NOMO-1 treated with DMSO at 0.1 percent for 48 hours (cell line): ENCODE results near the gene SLC38A10.
"Not testable (repeated sequence)": the region's sequence is repeated elsewhere in the genome, so short reads cannot be mapped to it uniquely, and the experiment has no call there.

ENCODE experiments used
- DNase-seq: peaks from one replicate; lab custom pipeline; 2025; ENCODE audit not compliant: unreplicated experiment; lab: John Stamatoyannopoulos, UW

The SLC38A10 gene

DNA sequence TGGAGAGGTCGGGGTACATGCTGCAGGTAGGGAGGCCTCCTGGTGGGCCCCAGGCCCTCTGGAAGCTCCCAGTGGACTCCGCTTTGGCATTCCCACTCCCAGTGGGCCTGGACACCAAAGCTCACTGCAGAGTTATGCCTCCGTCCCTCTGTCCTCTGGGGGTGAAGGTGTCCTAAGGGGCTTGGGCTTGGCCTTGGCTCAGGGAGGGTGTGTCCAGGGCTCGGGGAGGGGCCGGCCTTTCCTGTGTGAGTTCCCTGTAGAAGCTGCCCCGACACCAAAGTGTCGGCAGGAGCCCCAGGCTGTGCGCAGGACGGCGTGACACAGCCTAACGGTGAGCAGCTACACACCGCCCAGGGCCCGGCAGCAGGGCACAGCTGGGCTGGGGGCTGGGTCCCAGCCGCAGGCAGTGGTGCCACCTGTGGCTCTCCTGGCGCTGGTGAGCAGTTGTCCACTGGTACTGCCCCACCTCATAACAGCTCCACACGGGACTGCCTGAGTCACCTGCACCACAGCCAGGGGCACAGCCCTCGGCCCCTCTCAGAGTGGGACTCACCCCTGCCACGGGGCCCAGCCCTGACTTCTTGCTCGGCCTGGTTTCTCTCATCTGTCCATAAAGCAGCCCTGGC is 62.4 kb downstream of the SLC38A10 start:
- DNase-seq: no peak

DNA sequence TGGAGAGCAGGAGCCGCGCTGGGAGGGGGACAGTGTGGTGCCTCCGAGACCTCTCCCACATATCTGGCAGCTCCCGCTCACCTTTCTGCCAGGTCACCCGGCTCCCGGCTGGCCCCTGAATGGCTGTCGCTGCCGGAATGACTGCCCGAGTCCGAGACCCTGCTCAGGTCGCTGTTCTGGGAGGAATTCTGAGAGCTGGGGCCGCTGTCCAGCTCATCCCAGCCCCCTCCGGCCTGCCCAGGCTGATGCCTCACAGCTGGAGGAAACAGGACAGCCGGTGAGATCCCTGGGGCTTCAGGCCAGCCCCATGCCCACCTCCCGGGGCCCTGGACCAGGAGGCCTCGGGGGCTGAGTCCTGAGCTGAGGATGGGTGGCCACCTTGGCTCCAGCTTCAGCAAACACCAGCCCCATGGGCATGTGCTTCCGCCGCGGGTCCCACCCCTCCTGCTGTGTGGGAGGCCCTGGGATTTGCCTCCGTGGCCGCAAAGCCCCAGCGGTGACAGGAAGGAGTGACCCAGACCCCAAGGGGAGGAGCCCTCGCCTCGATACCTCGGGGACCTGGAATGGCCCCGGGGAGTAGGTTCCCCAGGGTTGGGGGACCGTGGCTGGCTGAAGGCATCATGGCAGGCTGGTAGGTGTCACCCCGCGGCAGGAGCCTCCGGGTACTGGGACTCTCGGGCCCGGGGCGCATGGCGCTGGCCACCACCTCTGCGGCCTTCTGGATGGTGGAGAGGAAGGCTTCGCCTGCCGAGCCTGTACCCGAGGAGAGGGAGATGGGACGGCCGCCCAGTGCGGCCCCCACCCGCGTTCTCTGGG is 63.1 kb downstream of the SLC38A10 start:
- no peak for DNase-seq

DNA sequence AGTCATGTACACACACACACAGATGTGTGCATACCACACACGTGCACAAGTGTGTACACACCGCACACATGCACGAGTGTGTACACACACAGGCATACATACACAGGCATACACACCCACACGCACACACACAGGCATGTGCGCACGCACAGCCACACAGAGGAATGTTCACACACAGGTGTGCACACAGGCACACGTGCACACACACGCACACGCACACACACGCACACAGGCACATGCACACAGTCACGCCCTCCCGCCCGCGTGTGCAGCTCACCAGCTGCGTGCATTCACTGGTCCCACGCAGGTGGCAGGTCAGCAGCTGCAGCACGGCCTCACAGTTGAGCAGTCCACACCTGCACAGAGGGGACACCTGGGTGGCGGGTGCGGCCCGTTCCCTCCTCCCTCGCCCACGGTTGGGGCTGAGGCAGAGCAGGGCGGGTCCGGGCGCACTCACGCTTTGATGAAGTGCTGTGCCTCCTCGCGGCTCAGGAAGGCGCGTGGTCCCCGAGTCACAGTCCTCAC is 63.9 kb downstream of the SLC38A10 start:
- DNase-seq: no peak

DNA sequence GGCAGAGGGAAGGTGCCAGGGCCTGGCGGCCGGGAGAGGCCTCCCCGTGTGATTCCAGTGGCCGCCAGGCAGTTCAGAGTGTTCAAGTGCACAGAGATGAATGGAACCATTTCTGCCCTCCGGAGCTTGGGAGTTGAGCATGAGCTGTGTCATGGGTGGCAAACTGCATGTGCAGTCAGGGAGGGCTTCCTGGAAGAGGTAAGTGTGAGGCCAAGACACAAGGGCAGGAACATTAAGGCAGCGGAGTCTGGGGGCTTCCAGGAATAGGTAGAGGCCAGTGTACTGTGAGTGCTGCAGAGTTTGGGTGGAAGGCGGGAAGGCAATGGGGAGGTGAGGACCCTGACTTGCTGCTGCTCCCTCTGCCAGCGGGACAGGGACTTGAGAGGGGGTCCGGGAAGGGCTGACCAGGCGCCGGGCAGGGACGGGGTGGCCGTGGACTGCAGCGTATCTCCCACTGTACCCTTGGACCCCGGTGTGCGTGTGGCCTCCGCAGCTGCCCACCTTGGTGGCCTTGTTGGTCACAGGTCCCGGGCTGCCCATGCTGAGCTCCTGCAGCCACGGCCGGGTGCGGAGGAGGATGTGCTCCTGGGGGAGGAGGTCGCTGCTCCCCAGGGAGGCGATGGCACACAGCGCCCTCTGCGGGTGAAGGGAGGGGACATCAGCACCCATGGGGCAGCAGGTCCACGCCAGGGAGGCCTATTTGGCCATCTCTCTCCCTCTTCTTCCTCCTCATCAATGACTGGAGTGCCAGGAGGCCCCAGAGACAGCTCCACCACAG is 64.9 kb downstream of the SLC38A10 start:
- no peak for DNase-seq

DNA sequence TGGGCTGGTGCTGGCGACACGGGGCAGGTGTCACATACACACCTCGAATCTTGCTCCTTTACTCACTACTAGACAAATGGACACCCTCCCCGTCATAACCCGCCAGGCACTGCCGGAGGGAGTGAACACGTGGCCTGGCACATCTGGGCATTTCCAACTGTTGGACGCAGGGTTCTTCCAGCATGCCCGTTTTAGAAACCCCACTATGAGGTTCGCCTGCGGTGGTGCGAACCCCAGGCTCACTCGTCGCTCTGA is 65.5 kb downstream of the SLC38A10 start:
- no peak for DNase-seq

DNA sequence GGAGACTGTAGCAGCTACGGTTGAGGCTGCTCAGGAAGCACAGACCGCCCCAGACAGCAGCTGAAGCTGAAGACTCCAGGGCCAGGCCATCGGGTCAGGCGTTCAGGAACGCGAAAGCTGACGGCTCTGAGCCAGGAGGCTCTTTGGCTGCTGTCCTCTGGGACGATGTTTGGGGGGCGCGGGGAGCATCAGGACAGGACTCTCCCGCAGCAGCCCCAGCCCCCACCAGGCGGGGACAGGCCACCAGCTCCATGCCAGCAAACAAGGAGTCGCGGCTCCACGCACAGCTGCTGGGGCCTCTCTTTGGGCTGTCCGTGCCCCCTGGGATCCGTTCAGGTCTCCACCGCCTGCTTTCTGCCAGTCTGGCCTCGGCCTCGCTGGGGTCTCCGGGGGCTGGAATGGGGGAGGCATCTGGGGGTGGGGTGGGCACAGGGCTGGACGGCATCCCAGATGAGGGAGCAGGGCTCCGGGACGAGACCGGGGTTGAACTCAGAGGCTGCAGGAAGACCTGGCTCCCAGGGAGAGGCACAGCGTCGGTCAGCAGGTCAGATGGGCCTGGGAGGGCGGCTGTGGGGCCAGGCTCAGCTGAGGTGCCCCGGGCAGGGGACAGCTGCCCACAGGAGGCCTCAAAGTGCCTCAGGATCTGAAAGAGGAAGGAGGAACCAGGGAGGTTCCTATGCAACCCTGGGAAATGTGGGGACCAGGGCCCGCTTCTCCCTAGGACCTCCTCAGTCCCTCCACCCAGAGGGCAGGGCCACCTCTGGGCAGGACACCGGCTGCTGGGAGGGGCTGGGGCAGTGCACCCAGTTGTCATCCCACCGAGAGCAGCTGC is 66.1 kb downstream of the SLC38A10 start:
- DNase-seq: no peak

DNA sequence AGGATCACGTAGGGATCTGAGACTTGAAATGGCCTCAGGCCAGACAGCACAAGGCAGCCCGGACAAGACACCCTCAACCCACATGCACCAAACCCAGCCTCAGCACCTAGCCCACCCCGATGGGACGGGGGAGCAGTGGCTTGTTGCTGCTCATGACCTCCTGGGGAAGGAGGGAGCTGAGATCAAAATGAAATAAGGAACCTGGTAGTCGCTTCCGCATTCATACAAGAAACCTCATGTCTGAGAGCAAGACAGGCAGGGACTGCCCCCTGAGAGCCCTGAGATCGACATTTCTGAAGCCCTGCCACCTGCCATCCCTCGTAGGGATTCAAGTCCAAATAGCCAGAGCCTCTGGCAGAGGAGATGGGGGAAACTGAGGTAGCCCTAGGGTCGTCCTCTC is 66.7 kb downstream of the SLC38A10 start:
- peak; percentile 86 for DNase-seq

DNA sequence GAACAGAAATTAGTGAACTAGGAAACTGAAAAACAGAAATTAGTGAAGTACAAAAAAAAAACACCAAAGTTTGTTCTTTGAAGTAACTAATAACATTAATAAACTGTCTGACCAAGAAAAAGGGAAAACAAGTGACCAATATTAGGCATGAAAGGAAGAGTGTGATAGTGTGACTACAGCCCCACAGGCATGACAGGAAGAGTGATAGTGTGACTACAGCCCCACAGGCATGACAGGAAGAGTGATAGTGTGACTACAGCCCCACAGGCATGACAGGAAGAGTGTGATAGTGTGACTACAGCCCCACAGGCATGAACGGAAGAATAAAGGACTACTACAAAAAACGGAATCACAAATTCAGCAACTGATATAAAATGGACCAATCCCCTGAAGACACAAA is 67.5 kb downstream of the SLC38A10 start:
- DNase-seq: not testable (repeated sequence)

DNA sequence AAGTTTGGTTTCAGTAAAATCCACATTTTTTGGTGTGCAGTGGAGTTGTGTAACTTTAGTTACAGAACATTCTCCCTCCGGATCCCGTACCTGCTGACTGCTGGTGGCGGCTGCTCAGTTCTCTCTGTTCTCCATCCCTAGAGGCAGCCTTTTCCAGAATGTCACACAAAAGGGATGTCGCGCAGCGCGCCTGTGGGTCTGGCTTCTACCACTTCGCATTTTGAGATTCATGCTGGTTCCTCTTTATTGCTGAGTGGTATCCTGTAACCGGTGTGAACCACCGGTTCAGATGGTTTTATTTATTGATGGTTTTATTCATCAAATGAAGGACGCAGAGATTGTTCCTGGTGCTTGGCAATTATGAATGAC is 71.4 kb downstream of the SLC38A10 start:
- peak; percentile 71 for DNase-seq

DNA sequence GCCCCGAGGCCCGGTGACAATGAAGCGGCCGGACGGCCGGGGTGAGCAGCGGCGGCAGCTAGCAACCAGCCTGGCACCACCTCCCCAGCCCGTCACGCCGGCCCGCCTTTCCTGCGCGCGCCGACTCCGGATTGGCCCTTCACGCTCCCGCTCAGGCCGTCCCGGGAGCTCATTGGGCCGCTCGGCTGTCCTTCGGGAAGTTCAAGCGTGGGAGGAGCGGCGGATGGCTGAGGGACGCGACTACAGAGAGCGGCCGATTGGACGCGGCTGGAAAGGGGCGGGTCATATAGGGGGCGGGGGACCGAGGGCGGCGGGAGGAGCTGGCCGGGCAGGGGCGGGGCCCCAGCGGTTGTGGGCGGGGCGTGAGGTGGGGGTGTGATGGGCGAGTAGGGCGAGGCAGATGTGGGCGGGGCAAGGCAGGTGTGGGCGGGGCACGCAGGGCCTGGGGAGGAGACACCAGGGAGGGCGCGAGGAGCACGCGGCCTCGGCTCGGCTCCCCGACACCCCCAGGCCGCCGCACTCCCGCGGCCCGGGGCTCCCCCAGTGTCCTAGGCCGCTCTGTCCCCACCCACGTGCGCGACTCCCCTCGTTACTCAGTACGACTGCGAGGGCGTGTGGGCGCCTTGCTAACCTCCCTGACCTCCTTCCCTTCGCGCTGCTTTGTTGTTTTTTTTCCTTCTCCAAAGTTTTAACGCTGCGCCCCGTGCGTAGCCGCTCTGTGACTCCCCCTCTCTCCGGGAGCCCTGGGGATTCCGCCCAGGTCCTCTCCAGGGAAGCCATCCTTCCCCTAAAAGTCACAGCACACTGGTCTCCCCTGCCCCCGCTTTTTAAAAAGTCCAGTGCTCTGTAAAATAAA is 72.0 kb downstream of the SLC38A10 start, which contains the start of gene CEP131:
CEP131 (minus strand) TSS at position 60 of the 856 bp plus-strand sequence. CDS start 2,909 bp downstream, outside the sequence.
- peak; percentile 98 for DNase-seq

DNA sequence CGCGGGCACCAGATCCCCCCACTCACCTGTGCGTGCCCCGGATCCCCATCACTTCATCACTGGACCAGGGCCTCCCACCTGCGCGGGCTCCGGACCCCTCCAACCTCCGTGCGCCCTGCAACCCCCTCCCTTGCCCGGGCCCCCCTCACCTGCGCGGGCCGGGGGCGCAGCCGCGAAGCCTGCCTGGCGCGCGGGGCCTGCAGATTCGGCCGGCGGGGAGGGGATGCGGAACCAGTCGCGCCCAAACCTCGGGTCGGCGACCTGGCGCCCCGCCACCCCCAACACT is 72.5 kb downstream of the SLC38A10 start:
- no peak for DNase-seq

DNA sequence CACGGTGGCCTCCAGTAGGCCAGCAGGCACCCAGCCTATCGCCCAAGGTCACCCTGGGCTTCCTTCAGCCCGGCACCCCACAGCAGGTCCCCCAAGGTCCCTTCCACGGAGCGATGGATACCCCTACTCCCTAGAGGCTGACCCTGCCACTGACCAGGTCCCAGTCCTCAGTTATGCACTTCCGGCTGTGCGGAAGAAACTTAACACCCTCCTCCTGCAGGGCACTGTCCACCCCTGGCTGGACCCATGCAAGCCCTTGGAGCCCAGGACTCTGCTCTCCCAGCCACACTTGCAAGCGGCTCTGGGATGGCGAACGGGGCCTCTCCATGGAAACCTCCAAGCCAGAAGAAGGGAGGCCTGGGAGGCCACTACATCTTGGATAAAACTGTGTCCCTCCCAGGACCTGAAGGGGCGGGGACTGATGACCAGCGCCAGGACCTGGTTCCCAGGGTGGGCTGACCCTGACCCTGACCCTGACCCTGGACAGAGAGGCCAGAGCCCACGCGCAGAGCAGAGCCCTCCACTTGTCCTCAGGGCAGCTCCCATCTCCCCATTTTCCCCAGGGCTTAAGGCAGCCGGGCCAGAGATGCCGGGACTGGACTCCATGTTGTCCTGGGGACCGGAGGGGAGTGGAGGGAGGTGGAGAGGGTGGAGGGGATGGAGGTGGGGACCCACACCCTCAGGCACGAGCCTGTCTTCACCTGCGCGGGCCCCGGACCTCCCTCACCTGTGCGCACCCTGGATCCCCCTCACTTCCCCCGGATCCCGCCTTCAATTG is 73.1 kb downstream of the SLC38A10 start:
- DNase-seq: no peak

DNA sequence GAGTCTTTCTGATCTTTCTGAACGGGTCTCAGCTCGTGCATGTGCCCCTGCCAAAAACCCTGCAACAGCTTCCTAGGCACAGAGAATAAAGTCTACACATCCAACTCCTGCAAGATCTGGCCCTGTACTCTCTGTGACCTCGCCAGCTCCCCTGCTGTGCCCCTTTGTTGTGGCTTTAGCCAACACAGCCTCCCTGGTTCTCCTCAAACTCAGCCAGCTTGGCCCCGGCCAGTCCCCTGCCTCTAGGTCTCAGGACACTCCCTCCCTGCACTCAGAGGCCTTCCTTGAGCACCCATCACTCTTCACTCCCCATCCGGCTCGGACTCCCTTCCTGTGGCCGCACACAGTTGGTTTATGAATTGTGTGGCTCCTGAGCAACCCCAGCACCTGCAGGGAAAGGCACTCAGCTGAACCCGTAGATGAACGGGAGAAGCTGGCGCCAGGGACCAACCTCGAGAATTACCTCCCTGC is 73.7 kb downstream of the SLC38A10 start:
- DNase-seq: no peak

DNA sequence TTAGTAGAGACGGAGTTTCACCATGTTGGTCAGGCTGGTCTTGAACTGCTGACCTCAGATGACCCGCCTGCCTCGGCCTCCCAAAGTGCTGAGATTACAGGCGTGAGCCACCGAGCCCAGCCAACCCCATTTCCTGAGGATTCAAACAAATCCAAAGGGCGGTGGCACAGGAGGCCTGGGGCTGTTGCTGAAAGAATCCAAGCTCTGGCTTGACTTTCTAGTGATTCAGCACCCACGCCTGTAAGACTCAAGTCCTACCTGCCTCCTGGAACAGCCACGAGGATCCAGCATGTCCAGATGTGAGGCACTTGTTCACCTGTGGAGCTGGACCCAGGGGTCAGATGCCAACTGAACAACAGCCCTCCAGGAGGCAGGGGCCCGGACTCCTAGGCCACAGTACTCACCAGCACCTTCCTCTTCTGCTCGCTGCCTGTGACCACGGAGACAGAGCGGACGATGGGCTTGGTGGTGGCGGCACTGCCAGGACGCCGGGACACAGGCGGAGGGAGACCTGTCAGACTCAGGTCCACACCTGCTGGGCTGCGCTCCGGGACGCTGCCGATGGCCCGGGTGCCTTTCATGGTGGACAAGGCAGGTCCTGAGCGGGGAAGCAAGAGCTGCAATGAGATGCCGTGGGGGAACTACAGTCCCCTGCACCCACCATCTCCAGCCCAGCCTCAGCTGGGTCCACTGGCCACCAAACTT is 75.5 kb downstream of the SLC38A10 start:
- no peak for DNase-seq

DNA sequence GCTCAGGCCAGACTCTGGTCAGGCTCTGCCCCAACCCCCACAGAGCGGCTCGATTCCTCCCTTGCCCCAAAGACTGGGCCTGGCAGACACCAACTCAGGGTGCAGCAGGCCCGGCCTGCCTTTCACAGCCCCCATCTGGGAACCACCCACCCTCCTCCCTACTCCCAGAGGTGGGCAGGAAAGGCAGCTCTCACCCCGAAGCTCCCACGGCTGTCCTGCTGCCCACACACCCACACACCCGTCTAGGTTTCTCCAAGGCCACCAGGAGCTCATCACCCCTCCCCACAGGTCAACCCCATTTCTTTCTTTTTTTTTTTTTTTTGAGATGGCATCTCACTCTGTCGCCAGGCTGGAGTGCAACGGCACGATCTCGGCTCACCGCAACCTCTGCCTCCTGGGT is 76.1 kb downstream of the SLC38A10 start:
- DNase-seq: no peak

DNA sequence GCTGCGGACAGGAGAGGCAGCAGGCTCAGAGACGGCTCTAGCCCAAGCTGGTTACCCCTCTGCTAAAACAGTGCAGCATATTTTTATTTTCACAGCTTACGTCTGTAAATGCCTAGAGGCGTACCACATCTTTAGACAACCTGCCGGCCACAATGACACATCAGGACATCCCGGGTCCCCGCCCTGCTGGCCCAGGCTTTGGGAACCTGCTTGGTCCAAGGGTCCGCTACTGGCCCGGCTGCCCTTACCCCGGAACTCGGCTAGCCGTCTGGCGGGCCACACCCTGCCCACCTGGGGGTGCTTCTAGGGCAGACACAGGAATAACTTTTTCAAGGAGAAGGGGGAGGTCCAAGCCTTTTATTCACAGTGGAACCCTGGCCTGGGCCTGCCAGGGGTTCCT is 76.6 kb downstream of the SLC38A10 start:
- no peak for DNase-seq

DNA sequence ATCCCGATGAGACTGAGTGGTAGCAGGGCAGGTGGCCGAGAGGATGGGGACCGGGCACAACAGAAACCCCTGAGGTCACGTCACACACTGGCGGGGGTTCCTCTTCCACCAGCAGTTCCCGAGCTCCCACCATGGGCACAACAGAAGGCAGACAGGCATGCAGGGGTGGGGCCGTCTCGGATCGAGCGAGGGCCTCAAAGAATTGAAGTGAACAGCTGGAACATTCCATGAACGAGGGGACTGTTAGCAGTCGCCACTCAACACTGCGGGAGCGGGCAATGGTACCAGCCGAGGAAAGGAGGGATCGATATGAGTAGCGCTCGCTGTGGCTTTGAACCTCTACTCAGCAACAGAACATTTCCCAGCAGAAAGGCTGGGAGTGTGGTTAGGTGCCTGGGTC is 77.6 kb downstream of the SLC38A10 start:
- DNase-seq: no peak

DNA sequence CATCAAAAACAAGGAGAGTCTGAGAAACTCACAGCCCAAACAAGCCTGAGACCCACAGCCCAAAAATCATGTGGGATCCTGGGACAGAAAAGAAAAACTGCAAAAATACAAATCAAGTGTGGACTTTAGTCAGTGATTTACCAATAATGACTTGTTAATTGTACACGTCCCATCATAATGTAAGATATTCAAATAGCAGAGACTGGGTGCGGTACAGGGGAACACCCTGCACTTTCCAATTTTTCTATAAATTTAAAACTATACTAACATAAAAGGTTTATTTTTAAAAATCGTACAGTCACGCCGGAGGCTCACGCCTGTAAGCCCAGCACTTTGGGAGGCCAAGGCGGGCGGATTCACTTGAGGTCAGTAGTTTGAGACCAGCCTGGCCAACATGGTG is 81.1 kb downstream of the SLC38A10 start:
- DNase-seq: no peak

DNA sequence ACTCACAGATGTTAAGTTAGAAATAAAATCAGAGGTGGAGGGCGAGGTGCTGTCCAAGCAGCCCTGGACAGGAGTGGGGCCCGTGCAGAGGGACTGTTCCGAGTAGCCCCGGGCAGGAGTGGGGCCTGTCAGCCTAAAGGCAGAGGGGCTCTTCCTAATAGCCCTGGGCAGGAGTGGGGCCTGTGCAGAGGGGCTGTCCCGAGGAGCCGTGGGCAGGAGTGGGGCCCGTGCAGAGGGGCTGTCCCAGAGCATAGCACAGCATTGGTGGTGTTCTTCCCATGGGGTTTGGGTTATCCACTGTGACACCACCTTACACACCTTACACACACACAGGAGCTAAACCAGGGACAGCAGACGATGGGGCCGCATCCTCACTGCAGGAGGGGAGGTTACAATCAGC is 82.7 kb downstream of the SLC38A10 start:
- DNase-seq: no peak
